Ishikawa (cell line): ENCODE data around the gene PSMA2.

Source experiments
- CEBPB ChIP-seq: IDR thresholded peaks from 2 replicates; pipeline ENCODE4 v1.6.1; 2012
- CREB1 ChIP-seq: IDR thresholded peaks from 2 replicates; pipeline ENCODE4 v1.6.1; 2012; ENCODE audit warnings: low read depth
- EGR1 ChIP-seq: IDR thresholded peaks from 2 replicates; pipeline ENCODE4 v1.6.1; 2012
- EP300 ChIP-seq: IDR thresholded peaks from 2 replicates; pipeline ENCODE4 v1.6.1; 2012; ENCODE audit warnings: borderline replicate concordance
- FOXM1 ChIP-seq: IDR thresholded peaks from 2 replicates; pipeline ENCODE4 v1.6.1; 2012; ENCODE audit warnings: low read depth, borderline replicate concordance
- MAX ChIP-seq: IDR thresholded peaks from 2 replicates; pipeline ENCODE4 v1.6.1; 2012
- NFIC ChIP-seq: IDR thresholded peaks from 2 replicates; pipeline ENCODE4 v1.6.1; 2012
- RAD21 ChIP-seq: IDR thresholded peaks from 2 replicates; pipeline ENCODE4 v1.6.1; 2012; ENCODE audit warnings: low read depth
- TAF1 ChIP-seq: IDR thresholded peaks from 2 replicates; pipeline ENCODE4 v1.6.1; 2012; ENCODE audit warnings: low read depth, mild to moderate bottlenecking
- TCF12 ChIP-seq: IDR thresholded peaks from 2 replicates; pipeline ENCODE4 v1.6.1; 2012; ENCODE audit warnings: low read depth
- TEAD4 ChIP-seq: IDR thresholded peaks from 2 replicates; pipeline ENCODE4 v1.6.1; 2012
- YY1 ChIP-seq: IDR thresholded peaks from 2 replicates; pipeline ENCODE4 v1.6.1; 2012; ENCODE audit warnings: low read depth
- ZBTB7A ChIP-seq: IDR thresholded peaks from 2 replicates; pipeline ENCODE4 v1.6.1; 2012; ENCODE audit warnings: low read depth
- TF ChIP-seq, protein P1 (sequence below): IDR thresholded peaks from 2 replicates; pipeline ENCODE4 v1.6.1; 2012
- TF ChIP-seq, protein P2 (sequence below): IDR thresholded peaks from 2 replicates; pipeline ENCODE4 v1.6.1; 2012; ENCODE audit warnings: low read depth, mild to moderate bottlenecking

Gene PSMA2

DNA sequence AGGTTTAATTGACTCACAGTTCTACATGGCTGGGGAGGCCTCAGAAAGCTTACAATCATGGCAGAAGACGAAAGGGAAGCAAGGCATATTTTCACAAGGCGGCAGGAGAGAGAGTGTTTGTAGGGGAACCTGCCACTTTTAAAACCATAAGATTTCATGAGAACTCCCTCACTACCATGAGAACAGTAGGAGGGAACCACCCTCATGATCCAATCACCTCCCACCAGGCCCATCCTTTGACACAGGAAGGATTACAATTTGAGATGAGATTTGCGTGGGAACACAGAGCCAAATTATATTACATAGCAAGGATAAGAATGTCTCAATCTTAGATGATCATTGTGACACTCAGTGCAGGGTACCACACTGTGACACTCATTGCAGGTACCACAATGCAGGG lies 44.4 kb upstream of the PSMA2 start:
- no peak for TF ChIP-seq CEBPB
- TF ChIP-seq EP300: no peak
- no peak for TF ChIP-seq FOXM1

- no peak for TF ChIP-seq RAD21
- TF ChIP-seq, protein P1, sequence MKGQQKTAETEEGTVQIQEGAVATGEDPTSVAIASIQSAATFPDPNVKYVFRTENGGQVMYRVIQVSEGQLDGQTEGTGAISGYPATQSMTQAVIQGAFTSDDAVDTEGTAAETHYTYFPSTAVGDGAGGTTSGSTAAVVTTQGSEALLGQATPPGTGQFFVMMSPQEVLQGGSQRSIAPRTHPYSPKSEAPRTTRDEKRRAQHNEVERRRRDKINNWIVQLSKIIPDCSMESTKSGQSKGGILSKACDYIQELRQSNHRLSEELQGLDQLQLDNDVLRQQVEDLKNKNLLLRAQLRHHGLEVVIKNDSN: peak; percentile 88
Observed at GRCh38 chr7:42972699-42973500, 40.9 kb upstream of the PSMA2 start.

GRCh38 chr7:42967391-42967790 lies 35.4 kb upstream of the PSMA2 start:
- no peak for TF ChIP-seq NFIC
- TF ChIP-seq CEBPB: no peak
- TF ChIP-seq YY1: no peak
- no peak for TF ChIP-seq MAX
- no peak for TF ChIP-seq RAD21
- no peak for TF ChIP-seq CREB1
- TF ChIP-seq, protein P2, sequence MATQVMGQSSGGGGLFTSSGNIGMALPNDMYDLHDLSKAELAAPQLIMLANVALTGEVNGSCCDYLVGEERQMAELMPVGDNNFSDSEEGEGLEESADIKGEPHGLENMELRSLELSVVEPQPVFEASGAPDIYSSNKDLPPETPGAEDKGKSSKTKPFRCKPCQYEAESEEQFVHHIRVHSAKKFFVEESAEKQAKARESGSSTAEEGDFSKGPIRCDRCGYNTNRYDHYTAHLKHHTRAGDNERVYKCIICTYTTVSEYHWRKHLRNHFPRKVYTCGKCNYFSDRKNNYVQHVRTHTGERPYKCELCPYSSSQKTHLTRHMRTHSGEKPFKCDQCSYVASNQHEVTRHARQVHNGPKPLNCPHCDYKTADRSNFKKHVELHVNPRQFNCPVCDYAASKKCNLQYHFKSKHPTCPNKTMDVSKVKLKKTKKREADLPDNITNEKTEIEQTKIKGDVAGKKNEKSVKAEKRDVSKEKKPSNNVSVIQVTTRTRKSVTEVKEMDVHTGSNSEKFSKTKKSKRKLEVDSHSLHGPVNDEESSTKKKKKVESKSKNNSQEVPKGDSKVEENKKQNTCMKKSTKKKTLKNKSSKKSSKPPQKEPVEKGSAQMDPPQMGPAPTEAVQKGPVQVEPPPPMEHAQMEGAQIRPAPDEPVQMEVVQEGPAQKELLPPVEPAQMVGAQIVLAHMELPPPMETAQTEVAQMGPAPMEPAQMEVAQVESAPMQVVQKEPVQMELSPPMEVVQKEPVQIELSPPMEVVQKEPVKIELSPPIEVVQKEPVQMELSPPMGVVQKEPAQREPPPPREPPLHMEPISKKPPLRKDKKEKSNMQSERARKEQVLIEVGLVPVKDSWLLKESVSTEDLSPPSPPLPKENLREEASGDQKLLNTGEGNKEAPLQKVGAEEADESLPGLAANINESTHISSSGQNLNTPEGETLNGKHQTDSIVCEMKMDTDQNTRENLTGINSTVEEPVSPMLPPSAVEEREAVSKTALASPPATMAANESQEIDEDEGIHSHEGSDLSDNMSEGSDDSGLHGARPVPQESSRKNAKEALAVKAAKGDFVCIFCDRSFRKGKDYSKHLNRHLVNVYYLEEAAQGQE: no peak
- TF ChIP-seq TEAD4: no peak
- TF ChIP-seq TCF12: no peak
- TF ChIP-seq FOXM1: no peak
- no peak for TF ChIP-seq EP300
- TF ChIP-seq TAF1: no peak
- no peak for TF ChIP-seq ZBTB7A
- no peak for TF ChIP-seq EGR1

DNA sequence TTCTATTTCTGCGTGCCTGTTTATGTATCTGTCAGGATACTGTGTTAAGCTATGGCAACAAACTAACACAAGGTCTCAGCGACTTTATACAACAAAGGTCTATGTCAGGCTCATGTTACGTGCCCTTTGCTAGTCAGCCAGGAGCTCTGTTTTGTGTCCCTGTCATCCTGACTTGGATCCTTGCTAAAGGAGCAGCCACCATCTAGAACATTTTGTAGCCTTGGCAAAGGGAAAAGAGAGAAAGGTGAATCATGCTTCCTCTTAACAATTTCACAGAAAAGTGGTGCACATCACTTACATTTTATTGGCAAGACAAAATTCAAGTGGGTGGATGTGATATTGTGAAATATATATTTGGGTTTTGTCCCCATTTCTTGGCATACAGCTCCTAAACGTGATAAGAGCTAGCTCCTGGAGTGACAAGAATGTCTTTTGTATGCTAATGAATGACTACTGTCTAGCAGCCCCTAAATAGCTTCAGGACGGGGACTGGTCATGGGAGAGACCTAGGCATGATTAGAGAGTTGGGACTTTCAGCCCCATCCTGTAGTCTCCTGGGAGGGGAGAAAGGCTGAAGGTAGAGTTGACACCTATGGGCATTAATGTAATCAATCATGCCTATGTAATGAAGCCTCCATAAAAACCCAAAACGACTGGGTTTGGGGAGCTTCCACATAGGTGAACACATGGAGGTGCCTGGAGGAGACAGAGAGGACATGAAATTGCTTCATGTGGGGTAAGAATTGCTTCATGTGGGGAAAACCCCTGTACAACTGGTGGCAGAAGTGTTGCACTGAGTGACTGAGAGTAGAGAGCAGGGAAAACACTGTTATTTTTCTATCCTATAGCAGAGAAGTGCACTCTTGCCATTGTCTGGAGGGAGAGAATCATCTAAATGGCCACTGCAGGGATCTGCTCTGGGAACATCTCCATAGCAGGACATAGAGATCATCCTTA lies 33.2 kb upstream of the PSMA2 start:
- TF ChIP-seq TAF1 (no peak), EGR1 (no peak), ZBTB7A (no peak), MAX (no peak), TEAD4 (no peak), RAD21 (no peak), YY1 (no peak), EP300 (no peak), TCF12 (no peak)
- TF ChIP-seq, protein P2: no peak

GRCh38 chr7:42964293-42964692 lies 32.3 kb upstream of the PSMA2 start:
- TF ChIP-seq, protein P1: no peak
- TF ChIP-seq MAX: no peak
- TF ChIP-seq EP300: no peak
- TF ChIP-seq FOXM1: no peak
- no peak for TF ChIP-seq TEAD4
- no peak for TF ChIP-seq EGR1
- TF ChIP-seq RAD21: no peak
- TF ChIP-seq YY1: no peak
- TF ChIP-seq, protein P2: no peak
- no peak for TF ChIP-seq TAF1
- no peak for TF ChIP-seq ZBTB7A
- no peak for TF ChIP-seq CREB1
- no peak for TF ChIP-seq TCF12
- no peak for TF ChIP-seq CEBPB
- TF ChIP-seq NFIC: no peak
